GM21717 (cell line): ENCODE results near the gene GSTCD.
"Not testable (repeated sequence)": the region's sequence is repeated elsewhere in the genome, so short reads cannot be mapped to it uniquely, and the experiment has no call there.

ENCODE experiments used
- ATAC-seq: cut with Tn5 transposase; IDR thresholded peaks from one replicate; pipeline ENCODE4 v1.9.1; 2021; ENCODE audit warnings: mild to moderate bottlenecking, moderate library complexity; ENCODE audit not compliant: unreplicated experiment

The GSTCD gene

DNA sequence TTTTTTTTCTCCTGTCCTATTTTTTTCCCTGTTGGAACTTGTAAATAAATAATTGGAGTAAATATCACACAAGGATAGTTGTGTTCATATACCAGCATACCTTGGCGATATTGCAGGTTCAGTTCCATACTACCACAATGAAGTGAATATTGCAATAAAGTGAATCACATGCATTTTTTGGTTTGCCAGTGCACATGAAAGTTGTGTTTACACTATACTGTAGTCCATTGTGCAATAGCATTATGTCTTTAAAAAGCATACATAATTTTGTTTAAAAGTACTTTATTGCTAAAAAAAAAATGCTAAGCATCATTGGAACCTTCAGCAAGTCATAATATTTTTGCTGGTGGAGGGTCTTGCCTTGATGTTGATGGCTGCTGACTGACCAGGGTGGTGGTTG is 88.6 kb downstream of the GSTCD start:
- no peak for ATAC-seq

DNA sequence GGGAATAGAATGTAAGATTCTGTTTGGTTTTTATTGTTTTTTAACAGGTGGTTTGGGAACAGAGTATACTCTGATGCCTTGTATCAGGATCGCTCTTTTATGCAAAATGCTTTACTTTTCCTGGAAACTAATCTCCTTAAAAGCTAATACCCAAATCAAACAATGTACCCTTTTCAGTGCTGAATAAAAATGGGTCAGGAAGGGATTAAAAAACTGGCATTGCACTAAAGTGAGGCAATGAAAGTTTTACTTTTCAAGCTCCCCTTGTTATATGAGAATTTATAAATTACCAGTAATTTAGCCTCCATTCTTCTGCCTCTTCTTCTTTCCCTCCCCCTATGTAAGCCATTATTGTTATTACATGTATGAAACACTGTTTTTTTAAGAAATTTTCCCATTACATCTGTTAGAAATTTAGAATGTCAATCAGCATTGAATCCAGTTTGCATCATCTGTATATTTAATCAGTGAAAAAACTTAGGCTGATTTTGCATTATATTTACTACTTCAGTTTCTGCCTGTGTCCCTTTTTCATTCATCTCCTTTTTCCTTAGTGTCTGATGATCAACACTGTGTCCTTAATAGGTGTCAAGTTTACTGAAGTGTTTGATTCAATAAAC is 97.0 kb downstream of the GSTCD start:
- ATAC-seq: no peak

DNA sequence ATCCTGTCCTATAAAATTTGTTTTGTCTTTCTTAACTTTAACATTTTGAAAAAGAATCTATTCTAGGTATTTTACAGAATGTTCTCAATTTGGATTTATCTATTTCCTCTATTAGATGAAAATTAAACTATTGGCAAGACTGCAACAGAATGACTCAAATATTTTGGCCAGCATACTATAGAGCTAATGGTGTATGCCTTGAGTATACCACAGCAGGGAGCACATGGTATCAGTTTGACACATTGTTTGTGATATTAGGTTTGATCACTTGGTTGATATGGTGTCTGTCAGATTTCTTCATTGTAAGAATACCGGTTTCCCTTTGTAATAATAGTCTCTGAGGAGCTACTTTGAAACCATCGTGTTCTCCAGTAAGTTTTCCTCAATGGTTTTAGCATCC is 98.9 kb downstream of the GSTCD start:
- no peak for ATAC-seq

DNA sequence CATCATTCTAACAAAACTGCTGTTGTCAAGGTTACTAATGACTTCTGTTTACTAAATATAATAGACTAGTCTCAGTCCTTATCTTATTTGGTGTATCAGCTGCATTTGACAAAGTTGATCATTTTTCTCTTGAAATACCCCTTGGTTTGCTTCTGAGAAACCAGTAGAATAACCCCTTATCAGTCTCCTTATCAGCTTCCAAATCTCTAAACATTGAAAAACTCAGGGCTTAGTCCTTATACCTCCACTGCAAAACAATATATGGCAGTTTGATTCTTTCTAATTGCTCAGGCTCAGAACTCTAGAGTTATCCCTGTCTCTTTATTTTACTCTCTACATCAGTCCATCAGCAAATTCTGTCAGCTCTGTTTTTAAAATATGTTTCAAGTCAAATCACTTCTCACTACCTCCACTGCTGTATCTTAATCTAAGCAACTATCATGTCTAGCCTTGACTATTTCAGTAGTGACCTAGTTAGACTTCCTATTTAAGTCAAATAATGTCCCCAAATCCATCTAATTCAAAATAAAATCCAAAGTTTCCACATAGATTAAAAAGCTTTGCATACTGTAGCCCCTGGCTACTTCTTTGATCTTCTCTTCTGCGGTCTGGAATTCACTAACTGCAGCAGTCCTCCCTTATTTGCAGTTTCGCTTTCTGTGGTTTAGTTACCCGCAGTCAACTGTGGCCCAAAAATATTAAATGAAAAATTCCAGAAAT is 99.6 kb downstream of the GSTCD start:
- no peak for ATAC-seq

DNA sequence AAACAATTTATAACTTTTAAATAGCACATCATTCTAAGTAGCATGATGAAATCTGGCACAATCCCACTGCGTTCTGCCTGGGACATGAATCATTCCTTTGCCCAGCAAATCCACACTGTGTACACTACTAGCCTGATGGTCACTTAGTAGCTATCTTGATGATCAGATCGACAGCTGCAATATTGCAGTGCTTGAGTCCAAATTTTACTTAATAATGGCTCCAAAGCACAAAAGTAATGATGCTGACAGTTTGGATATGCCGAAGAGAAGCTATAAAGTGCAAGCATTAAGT is 100.1 kb downstream of the GSTCD start:
- ATAC-seq: no peak

DNA sequence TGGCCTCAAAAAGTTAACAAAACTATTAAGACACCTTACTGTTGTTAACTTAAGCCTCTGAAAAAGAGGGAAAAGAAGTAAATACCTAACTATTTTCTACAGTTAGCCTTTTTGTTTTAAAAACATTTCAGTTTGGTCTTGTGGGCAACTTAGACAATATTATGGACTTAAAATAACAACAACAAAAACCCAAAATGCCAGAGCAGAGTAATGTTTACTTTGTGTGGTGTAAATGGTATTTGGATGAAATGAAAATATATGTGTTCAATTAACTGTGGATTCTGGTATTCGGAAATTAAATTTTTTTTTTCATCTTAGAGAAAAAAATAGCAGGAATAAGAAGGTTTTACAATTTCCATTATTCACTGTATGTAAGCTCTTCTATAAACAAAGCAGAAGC is 107.1 kb downstream of the GSTCD start:
- ATAC-seq: no peak

DNA sequence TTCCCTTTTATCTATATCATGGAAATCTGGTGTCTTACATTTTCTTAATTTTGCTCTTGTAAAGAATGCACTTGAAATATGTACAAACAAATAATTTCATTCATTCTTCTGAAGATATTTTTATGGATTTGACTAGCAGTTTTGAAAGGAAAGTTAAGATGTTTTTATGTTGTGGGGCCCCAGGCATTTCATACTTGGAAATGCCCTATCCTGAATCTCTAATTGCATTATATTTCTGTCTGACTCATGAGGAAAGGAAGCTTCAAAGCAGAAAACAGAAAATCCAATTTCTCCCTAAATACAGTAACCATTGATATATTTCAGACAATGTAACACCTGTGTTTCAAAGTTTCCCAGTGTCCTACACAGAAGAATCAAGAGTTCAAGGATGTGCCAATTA is 113.5 kb downstream of the GSTCD start:
- ATAC-seq: no peak

DNA sequence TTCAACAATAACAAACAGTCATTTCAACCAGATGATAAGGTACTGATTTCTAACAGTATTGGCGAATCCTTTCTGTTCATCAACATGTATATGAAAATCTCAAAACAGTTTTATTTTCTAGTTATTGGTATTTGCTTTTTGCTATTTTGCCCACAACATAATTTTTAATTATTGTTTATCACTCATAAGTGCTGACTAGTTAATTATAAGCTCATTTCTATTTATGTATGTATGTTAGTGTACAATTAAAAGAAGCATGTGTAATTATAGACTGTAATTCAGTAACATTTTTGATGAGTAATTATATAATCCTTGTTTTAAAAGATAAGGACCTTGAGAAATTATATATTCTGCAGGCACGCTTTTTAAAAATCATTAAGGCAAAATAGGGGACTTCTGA is 119.5 kb downstream of the GSTCD start:
- ATAC-seq: no peak

DNA sequence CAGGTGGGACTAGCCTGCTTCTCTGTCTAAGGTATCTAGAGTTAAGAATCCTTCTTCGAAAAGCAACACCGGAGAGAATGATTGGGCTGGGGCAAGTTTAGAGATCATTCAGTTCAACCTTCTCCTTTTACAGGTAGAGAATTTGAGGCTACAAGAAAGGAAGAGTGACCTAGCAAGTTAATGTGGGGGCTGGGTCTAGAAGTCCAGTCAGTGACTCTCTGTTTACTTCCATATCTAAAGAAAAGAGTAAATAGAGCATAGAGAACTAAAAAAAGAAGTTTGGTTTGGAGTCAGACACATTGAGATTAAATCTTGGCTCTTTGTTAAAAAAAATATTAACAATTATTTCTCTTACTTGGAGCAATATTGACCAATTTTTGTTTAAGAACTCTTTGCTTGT is 122.6 kb downstream of the GSTCD start:
- no peak for ATAC-seq

DNA sequence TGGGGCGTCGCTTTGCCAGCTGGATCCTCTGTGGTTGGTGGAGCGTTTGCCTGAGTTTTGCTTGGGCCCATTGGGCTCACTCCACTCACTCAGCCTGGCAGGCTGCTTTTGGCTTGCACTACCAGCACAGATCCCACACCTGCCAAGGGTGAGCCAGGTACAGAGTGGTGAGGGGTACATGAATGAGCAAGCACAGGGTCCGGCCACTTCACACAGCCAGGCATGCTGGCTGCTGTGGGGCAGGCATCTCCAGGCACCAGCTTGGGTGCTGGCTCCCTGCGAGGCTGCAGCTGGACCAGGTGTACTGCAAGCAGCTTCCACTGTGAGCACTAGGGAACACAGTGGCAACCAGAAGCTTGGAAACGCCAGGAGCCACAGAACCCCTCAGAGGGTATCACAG is 126.6 kb downstream of the GSTCD start:
- no peak for ATAC-seq

DNA sequence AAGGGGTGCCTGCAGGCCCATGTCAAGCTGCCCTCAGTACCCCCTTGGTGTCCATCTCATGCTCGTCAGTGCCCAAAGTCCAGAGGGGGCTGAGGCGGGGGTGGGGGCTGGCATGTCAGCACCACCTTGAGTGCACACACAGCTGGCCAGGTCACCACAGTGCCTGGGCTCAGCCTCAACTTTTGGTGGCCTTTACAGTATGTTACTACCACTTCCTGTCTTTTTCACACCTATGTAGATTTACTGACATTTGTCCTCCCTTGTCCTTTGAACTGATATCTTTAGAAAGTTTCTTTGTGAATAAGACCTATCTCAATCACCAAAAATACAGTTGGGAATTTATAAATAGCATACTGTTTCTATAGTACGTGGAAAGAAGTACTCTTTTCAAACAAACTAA is 128.0 kb downstream of the GSTCD start:
- ATAC-seq: no peak

DNA sequence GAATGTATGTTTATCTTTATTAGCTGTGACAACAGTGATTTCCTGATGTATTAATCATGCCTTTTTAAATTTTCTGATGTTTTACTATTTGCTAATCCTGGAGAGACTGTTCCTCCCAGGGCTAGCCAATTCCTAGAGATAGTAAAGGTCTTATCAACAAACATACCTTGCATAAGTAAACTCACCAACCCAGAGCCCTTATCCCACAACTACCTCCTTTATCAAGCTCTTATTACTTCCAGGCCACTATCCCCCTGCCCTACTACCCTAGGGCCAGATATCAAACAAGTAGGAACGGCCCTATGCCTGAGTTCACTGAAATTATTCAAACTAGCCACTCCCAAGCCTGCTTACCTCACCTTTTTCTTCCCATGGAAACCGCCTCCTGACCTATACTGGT is 128.5 kb downstream of the GSTCD start:
- ATAC-seq: no peak

DNA sequence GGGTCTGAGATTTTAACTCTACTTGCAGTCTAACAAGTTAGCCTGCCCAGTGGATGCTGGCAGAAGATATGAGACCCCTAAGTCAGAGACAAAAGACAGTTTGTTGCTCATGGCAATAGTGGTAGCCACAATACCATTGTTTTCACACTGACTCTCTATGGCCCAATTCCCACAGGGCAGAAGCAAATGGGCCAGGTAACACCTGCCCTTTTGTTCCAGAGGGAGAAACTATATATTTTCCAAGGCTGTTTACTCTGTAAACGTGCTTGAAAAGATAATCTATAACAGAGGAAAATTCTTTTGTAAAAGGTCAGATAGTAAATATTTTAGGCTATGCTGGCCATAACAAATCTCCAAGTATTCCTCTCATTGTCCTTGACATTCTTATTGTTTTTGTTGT is 129.5 kb downstream of the GSTCD start:
- no peak for ATAC-seq

DNA sequence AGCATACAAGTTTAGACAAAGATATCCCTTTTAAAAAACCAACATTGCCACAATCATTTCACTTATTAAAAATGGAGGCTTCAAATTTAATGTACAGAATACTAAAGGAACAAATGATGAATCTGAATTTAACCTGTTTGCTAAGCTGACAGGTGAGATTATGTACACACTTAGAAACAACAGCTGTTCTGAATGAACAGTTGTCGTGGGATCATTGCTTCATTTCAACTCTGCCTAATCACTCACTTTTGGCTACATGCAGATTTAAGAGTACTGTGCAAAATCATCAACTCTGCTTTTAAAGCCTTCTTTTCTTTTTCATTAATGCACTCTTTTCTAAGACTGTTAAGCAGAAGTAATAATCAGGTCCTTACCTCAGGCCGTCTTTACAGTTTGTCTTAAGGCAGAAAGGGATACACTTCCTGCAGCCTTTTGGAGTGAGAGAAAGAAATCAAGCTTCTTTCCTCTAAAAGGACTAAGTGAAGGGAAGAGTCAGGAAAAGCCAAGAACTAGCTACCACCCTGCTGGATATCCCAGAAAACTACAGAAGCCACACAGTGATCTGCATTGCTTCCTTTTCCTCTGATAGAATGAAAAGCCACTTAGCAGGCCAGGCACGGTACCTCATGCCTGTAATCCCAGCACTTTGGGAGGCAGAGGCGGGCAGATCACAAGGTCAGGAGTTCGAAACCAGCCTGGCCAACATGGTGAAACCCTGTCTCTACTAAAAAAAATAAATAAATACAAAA is 132.0 kb downstream of the GSTCD start:
- ATAC-seq: no peak

DNA sequence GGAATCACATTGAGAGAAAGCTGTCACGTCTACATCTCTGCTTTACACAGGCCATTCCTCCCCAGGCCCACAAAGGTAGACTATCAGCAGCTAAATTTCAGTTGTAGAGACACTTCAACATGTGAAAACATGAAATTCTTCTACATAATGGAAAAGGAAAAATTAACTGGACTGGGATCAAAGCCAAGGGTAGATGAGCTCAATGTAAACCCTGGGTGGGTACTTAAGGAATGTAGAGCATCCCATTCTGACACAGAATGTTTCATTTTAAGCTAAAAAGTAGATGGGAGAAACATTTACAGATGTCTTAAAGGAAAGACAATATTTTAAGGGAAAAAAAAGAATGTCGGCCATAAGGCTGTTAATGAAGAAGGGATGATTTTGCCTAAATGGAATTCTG is 135.4 kb downstream of the GSTCD start:
- no peak for ATAC-seq

DNA sequence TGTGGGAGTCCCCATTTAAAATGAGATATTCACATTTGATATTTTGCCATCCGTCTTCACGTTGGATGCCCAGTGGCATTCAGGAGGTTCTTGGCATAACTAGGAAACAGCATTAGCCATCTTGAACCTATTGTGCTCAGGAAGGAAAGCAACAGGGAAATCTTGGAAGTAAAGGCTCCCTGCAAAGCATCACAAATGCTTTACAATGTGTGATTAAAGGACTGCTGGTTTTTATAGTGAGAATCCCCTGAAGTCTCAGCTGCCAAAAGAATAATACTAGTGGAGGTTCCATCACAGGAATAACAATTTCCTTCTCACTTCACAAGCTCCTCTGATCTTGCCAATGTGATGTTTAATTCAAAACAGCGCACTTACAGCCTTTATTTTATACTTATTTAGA is 137.0 kb downstream of the GSTCD start:
- no peak for ATAC-seq

DNA sequence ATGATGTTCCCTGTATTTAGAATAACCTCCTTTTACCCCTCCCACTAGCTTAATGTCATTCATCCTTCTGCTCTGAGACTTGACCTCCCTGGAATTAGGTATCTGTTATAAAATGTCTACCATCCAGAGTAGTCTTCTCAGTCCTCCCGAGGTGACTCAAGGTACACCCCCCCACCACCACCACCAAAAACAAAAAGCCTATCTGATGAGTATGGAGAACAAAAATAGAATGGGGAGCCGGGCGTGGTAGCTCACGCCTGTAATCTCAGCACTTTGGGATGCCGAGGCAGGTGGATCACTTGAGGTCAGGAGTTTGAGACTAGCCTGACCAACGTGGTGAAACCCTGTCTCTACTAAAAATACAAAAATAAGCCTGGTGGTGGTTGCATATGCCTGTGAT is 139.8 kb downstream of the GSTCD start:
- ATAC-seq: not testable (repeated sequence)

DNA sequence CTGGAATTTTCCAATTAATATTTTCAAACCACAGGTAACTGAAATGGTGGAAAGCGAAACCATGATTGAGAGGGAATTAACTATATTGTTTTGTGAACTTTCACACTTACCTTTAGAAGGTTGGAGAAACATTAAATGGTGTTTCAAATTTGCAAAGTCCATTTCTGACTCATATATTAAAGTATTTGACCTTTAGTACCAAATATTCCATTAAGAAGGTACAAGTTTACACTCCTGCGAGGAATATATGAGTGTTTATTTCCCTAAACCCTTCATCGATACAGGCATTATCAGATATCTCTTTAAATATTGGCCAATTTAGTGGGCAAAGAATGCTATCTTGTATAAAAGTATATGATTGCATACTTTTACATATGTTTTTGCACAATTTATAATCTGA is 142.6 kb downstream of the GSTCD start:
- ATAC-seq: no peak

DNA sequence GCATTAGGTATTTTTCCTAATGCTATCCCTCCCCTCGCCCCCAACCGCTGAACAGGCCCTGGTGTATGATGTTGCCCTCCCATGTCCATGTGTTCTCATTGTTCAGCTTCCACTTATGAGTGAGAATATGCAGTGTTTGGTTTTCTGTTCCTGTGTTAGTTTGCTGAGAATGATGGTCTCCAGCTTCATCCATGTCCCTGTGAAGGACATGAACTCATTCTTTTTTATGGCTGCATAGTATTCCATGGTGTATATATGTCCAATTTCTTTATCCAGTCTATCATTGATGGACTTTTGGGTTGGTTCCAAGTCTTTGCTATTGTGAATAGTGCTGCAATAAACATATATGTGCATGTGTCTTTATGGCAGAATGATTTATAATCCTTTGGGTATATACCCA is 143.6 kb downstream of the GSTCD start:
- ATAC-seq: not testable (repeated sequence)

DNA sequence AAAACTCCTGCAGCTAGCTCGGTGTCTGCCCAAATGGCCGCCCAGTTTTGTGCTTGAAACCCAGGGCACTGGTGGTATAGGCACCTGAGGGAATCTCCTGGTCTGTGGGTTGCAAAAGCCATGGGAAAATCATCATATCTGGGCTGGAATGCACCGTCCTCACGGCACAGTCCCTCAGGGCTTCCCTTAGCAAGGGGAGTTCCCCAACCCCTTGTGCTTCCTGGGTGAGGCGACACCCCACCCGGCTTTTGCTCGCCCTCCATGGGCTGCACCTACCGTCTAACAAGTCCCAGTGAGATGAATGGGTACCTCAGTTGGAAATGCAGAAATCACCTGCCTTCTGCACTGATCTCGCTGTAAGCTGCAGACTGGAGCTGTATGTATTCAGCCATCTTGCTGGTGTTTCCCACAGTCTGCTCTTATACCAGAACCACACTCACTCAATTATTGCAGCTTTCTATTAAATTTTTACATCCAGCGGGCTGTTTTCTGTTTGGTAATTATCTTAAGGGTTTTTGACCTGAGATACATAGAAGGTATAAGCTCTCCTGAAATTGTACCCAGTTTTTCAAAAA is 150.0 kb downstream of the GSTCD start:
- ATAC-seq: no peak

DNA sequence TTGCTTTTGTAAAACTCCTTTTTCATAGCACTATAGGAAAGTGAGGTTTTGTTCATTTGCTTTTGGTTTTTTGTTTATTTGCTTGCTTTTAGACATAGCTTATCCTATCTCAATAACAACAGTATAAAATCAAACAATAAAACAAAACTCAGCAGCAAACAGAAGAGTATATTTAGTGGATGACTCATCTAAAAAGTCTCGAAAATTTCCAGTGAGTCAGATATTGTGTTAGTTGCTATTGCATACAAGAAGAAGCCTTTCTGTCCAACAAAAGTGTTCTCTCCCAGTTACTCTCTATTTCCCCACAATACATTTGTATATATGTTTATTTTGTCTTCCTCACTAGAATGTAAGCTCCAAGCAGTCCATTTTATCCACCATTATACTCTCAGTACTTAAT is 150.6 kb downstream of the GSTCD start:
- peak; percentile 68 for ATAC-seq

DNA sequence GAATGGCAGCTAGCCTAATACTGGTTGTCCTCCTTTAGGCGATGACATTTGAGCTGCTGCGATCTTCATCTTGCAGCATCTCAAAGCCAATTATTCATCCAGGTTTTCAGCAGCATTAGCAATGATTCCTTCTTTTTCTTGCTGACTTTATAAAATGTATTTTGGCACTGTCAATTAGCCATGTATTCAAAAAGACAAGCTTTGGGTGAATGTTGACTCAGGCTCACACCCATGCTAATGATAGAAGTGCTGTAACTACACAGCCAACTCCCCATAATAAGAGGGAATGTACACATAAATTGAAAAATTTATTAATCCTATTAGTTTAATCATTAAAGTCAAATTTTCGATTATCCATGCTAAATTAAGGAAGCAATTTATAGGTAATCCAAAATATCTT is 162.4 kb downstream of the GSTCD start:
- no peak for ATAC-seq
